ENCODE data around the gene BSCL2. TPM values are rescaled to one million over a fixed set of nuclear protein-coding genes. Genes with fewer than 3 reads are reported as not detected.

The BSCL2 gene
- total and polyA plus RNA-seq, 2 of the 13 experiments (the other 11 are each of a cell fraction or from before 2014, with no cell fraction given): 19.5 to 21.1 TPM

DNA sequence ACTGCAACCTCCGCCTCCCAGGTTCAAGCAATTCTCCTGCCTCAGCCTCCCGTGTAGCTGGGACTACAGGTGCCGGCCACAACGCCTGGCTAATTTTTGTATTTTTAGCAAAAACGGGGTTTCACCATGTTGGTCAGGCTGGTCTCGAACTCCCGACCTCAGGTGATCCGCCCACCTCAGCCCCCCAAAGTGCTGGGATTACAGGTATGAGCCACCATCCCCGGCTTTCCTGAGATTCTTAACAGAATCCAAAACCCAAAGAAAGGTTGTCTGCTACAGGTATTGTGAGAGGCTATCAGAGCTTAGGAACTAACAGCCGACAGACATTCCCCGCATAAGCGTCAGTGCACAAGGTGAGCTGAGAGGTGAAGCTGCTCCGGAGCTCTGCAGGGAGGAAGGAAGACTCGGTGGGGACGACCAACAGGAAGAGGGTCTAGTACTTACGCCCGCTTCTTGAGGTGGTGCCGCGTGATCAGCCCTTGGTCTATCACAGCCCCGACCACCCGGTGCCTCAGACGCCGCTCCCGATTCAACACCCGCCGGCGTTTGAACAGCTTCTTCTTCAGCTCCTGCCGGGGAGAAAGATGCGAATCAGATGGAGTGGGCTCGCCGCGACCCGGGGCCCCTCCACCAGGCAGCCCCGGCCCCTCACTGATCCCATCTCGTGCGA, 42.7 kb downstream of the BSCL2 start (continued):
- TF ChIP-seq, protein P1, sequence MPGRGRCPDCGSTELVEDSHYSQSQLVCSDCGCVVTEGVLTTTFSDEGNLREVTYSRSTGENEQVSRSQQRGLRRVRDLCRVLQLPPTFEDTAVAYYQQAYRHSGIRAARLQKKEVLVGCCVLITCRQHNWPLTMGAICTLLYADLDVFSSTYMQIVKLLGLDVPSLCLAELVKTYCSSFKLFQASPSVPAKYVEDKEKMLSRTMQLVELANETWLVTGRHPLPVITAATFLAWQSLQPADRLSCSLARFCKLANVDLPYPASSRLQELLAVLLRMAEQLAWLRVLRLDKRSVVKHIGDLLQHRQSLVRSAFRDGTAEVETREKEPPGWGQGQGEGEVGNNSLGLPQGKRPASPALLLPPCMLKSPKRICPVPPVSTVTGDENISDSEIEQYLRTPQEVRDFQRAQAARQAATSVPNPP (CRISPR knock-in tag; IDR thresholded peaks at IDR 0.05): no peak
- TF ChIP-seq ZNF891 (CRISPR knock-in tag; IDR thresholded peaks at IDR 0.05) (no peak), ZFP36L1 (CRISPR knock-in tag; IDR thresholded peaks at IDR 0.05) (no peak), ZBTB7B (CRISPR knock-in tag; IDR thresholded peaks at IDR 0.05) (no peak; the same call in 1 of the 2 replicates), NCOA2 (CRISPR knock-in tag; IDR thresholded peaks at IDR 0.05) (no peak), ZNF781 (CRISPR knock-in tag; IDR thresholded peaks at IDR 0.05; ENCODE audit: borderline replicate concordance, not compliant biosample characterization) (peak; percentile 24), ZNF282 (IDR thresholded peaks at IDR 0.05; ENCODE audit: partially characterized antibody) (no peak), SRY (CRISPR knock-in tag; IDR thresholded peaks at IDR 0.05) (no peak), ZNF121 (CRISPR knock-in tag; IDR thresholded peaks at IDR 0.05) (0 out of 2 replicates have a peak, but pooled peaks have one; percentile 19), NAIF1 (CRISPR knock-in tag; IDR thresholded peaks at IDR 0.05; ENCODE audit: borderline replicate concordance) (no peak; the same call in 1 of the 2 replicates), ZNF546 (CRISPR knock-in tag; conservative IDR thresholded peaks at IDR 0.05) (no peak), TAF1 (CRISPR knock-in tag; IDR thresholded peaks at IDR 0.05) (no peak), REL (CRISPR knock-in tag; conservative IDR thresholded peaks at IDR 0.05) (no peak), MTA3 (CRISPR knock-in tag; IDR thresholded peaks at IDR 0.05) (no peak), FLYWCH1 (CRISPR knock-in tag; IDR thresholded peaks at IDR 0.05) (no peak), STAT5B (CRISPR knock-in tag; IDR thresholded peaks at IDR 0.05) (no peak; the same call in 1 of the 2 replicates), KDM5B (CRISPR knock-in tag; IDR thresholded peaks at IDR 0.05; ENCODE audit: borderline replicate concordance) (no peak), BRCA1 (CRISPR knock-in tag; IDR thresholded peaks at IDR 0.05) (no peak)
- TF ChIP-seq, protein P2, sequence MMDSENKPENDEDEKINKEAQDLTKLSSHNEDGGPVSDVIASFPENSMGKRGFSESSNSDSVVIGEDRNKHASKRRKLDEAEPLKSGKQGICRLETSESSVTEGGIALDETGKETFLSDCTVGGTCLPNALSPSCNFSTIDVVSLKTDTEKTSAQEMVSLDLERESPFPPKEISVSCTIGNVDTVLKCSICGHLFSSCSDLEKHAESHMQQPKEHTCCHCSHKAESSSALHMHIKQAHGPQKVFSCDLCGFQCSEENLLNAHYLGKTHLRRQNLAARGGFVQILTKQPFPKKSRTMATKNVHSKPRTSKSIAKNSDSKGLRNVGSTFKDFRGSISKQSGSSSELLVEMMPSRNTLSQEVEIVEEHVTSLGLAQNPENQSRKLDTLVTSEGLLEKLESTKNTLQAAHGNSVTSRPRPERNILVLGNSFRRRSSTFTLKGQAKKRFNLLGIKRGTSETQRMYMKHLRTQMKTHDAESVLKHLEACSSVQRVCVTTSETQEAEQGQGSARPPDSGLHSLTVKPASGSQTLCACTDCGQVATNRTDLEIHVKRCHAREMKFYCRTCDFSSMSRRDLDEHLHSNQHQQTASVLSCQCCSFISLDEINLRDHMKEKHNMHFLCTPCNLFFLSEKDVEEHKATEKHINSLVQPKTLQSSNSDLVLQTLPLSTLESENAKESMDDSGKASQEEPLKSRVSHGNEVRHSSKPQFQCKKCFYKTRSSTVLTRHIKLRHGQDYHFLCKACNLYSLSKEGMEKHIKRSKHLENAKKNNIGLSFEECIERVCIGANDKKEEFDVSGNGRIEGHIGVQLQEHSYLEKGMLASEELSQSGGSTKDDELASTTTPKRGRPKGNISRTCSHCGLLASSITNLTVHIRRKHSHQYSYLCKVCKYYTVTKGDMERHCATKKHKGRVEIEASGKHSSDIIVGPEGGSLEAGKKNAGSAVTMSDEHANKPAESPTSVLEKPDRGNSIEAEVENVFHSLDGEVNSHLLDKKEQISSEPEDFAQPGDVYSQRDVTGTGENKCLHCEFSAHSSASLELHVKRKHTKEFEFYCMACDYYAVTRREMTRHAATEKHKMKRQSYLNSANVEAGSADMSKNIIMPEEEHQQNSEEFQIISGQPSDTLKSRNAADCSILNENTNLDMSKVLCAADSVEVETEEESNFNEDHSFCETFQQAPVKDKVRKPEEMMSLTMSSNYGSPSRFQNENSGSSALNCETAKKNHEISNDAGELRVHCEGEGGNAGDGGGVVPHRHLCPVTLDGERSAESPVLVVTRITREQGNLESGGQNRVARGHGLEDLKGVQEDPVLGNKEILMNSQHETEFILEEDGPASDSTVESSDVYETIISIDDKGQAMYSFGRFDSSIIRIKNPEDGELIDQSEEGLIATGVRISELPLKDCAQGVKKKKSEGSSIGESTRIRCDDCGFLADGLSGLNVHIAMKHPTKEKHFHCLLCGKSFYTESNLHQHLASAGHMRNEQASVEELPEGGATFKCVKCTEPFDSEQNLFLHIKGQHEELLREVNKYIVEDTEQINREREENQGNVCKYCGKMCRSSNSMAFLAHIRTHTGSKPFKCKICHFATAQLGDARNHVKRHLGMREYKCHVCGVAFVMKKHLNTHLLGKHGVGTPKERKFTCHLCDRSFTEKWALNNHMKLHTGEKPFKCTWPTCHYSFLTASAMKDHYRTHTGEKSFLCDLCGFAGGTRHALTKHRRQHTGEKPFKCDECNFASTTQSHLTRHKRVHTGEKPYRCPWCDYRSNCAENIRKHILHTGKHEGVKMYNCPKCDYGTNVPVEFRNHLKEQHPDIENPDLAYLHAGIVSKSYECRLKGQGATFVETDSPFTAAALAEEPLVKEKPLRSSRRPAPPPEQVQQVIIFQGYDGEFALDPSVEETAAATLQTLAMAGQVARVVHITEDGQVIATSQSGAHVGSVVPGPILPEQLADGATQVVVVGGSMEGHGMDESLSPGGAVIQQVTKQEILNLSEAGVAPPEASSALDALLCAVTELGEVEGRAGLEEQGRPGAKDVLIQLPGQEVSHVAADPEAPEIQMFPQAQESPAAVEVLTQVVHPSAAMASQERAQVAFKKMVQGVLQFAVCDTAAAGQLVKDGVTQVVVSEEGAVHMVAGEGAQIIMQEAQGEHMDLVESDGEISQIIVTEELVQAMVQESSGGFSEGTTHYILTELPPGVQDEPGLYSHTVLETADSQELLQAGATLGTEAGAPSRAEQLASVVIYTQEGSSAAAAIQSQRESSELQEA (CRISPR knock-in tag; IDR thresholded peaks at IDR 0.05; ENCODE audit: not compliant biosample characterization): no peak
- TF ChIP-seq, protein P3, sequence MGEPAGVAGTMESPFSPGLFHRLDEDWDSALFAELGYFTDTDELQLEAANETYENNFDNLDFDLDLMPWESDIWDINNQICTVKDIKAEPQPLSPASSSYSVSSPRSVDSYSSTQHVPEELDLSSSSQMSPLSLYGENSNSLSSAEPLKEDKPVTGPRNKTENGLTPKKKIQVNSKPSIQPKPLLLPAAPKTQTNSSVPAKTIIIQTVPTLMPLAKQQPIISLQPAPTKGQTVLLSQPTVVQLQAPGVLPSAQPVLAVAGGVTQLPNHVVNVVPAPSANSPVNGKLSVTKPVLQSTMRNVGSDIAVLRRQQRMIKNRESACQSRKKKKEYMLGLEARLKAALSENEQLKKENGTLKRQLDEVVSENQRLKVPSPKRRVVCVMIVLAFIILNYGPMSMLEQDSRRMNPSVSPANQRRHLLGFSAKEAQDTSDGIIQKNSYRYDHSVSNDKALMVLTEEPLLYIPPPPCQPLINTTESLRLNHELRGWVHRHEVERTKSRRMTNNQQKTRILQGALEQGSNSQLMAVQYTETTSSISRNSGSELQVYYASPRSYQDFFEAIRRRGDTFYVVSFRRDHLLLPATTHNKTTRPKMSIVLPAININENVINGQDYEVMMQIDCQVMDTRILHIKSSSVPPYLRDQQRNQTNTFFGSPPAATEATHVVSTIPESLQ (CRISPR knock-in tag; conservative IDR thresholded peaks at IDR 0.05): no peak

Data from HepG2 (cell line).